Right ventricle myocardium superior (tissue), 1 donor: ENCODE measurements around the gene GMDS. TPM values are rescaled to one million over a fixed set of nuclear protein-coding genes. Genes with fewer than 3 reads are reported as not detected.

Experiments
- ATAC-seq: fragments of 200-7000 bp; cut with Tn5 transposase; one replicate; pipeline ENCODE4 v1.9.1; 2020; ENCODE audit warnings: mild to moderate bottlenecking; ENCODE audit not compliant: poor library complexity
- DNase-seq: peaks from one replicate; pipeline ENCODE4 v3.0.0-alpha.2; 2020
- intact Hi-C: fragments of 100-400 bp; cut with DNase I; formaldehyde crosslinking; loops from one replicate; pipeline ENCODE4 v1.11.2; 2022
- total RNA-seq: library from RNA; stranded (reverse); fragmentation: NEBNext Ultra II Directional; extraction: Animal tissue kit (Norgen Biotek cat#: 25700); gene quantifications from one replicate; pipeline ENCODE4 v1.2.1, GENCODE V29; 2021
- donor health status: DM: no; HTN: yes; CAD: no; lungs with severe emphysema.

GMDS gene
- total RNA-seq, 1 donor from 2014 or later, result 4.9 TPM

DNA sequence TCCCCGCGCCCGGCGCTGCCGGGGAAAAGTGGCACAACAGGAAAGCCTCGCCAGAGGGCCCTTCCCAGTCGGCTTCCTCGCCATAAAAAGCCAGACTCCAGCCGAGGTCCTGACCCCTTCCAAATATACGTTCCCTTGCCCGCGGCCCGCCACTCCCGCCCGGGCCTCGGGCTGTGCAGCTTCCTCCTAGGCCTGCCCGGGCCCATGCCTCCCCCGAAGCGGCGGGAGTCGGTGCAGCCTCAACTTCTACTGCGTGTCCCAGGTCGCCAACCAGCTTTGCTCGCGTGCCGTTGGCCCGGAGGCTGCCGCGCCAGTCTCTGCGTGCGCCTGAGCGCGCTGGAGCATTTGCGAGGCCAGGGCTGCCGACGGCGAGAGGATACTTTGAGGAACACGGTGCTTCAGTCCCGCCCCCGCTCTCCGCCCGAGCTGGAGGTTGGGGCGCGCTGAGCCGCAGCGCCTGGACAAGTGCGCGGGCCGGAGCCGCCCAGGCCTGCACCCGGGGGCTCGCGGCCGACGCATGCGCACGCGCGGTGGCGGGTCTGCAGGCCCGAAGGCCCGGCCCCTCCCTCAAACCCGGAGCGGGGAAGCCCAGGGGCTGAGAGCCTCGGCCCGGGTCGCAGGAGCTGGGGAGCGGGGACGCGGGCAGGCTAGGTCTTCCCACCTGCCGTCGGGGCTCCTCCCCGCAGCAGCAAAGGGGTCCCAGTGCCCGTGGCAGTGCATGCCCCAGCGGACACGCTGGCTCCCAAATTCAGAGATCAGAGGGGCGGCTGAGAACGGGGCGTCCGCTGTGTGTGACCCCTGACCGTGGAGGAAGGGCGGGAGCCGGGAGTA, 625.5 kb downstream of the GMDS start:
- DNase-seq (no peak), ATAC-seq (peak; percentile 13)
- intact Hi-C loops, result no loop called here

- DNase-seq (no peak), ATAC-seq (no peak)
- intact Hi-C loops, result no loop called here
These were observed 626.2 kb downstream of the GMDS start for GRCh38 chr6:1619098-1619672.

- intact Hi-C loops, result no loop called here
- ATAC-seq (no peak), DNase-seq (no peak)
These were observed 626.9 kb downstream of the GMDS start for GRCh38 chr6:1618311-1619097.

- no peak for DNase-seq
- intact Hi-C loops, result no loop called here
- no peak for ATAC-seq
These were observed 627.7 kb downstream of the GMDS start for GRCh38 chr6:1617466-1618310.

DNA sequence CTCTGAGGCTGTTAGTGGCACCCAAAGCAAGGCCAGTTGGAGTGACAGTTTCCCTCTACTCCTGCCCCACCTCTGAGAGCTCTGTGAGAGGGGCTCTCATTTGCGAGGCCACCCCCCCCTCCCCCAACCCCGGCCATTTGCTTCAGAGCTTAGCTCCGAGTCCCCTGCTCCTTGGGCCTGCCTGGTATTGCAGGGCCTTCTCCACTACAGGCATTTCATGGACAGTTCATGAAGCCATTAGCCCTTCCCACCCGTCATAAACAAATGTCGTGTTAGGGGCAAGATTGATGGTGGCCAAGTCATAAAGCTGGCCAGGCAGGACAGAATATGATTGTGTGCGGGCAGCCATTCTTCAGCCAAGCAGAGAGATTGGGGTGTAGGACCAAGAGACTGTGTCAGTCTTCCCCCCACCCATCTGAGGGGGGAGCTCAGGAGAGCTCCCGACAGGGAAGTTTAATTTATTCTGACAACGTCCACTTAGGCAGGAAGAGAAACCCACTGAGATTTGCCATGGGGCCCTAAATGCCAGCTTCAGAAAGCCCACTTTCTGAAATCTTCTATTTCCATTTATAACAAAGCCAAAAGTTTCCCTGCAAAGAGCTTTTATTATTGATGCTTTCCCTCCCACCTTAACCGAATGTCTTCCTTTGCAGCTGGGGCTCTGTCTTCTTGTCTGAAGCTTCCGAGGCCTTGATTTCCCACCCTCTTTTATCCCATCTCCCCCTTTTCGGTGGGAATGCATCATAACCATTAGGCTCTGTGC, 628.5 kb downstream of the GMDS start:
- ATAC-seq (no peak), DNase-seq (no peak)
- intact Hi-C loops, result no loop called here

- DNase-seq, result no peak
- intact Hi-C loops, result no loop called here
- ATAC-seq, result no peak
These were observed 629.5 kb downstream of the GMDS start for GRCh38 chr6:1615853-1616420.

GRCh38 chr6:1615151-1615852, 630.1 kb downstream of the GMDS start:
- no peak for DNase-seq

GRCh38 chr6:1614448-1615150, 630.8 kb downstream of the GMDS start:
- ATAC-seq (no peak), DNase-seq (no peak)
- intact Hi-C loops, result no loop called here

More at GRCh38 chr6:1615151-1615852, 630.1 kb downstream of the GMDS start:
- intact Hi-C loops, result no loop called here
- no peak for ATAC-seq

DNA sequence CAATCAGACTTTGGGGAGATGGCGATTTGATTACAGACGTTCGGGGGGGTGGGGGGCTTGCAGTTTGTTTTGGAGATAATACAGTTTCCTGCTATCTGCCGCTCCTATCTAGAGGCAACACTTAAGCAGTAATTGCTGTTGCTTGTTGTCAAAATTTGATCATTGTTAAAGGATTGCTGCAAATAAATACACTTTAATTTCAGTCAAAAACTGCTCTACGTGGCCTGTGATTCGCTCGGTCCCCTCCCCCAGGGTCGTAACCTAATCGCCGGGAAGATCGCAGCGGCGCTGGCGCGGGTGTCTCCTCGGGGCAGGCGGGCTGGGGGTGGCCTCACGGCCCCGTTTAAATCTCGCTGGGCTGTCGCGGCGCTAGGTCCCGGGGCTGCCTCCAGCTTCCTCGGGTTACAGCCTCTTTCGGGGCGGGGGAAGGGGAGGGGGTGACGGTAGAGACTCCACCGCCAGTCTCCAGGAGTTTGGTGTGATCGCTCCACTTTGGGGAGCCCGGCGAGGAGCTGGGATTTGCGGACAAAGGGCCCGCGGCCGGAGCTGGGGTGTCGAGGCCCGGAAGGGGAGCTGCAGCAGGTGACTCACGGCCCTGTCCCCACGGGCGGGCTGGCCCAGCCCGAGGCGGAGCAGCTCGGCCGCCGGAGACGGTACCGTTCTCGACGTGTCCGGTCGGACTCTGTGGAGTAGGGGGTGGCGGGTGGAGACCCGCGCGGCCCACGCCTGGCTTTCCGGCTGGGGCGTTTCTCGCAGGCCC, 631.5 kb downstream of the GMDS start:
- ATAC-seq (no peak), DNase-seq (no peak)
- intact Hi-C loops, result no loop called here

DNA sequence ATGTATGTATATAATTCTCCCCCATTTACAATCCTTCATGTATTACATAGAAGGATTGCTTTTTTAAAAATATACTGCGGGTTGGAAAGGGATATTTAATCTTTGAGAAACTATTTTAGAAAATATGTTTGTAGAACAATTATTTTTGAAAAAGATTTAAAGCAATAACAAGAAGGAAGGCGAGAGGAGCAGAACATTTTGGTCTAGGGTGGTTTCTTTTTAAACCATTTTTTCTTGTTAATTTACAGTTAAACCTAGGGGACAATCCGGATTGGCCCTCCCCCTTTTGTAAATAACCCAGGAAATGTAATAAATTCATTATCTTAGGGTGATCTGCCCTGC, 632.1 kb downstream of the GMDS start:
- no peak for DNase-seq
- no peak for ATAC-seq
- intact Hi-C loops, result no loop called here

DNA sequence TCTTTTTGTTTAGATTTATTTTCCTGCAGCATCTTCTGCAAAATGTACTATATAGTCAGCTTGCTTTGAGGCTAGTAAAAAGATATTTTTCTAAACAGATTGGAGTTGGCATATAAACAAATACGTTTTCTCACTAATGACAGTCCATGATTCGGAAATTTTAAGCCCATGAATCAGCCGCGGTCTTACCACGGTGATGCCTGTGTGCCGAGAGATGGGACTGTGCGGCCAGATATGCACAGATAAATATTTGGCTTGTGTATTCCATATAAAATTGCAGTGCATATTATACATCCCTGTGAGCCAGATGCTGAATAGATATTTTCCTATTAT, 632.5 kb downstream of the GMDS start:
- ATAC-seq, result no peak
- DNase-seq, result no peak
- intact Hi-C loops, result no loop called here

- ATAC-seq (no peak), DNase-seq (no peak)
- intact Hi-C loops, result no loop called here
These were observed 633.0 kb downstream of the GMDS start for GRCh38 chr6:1612299-1612973.

DNA sequence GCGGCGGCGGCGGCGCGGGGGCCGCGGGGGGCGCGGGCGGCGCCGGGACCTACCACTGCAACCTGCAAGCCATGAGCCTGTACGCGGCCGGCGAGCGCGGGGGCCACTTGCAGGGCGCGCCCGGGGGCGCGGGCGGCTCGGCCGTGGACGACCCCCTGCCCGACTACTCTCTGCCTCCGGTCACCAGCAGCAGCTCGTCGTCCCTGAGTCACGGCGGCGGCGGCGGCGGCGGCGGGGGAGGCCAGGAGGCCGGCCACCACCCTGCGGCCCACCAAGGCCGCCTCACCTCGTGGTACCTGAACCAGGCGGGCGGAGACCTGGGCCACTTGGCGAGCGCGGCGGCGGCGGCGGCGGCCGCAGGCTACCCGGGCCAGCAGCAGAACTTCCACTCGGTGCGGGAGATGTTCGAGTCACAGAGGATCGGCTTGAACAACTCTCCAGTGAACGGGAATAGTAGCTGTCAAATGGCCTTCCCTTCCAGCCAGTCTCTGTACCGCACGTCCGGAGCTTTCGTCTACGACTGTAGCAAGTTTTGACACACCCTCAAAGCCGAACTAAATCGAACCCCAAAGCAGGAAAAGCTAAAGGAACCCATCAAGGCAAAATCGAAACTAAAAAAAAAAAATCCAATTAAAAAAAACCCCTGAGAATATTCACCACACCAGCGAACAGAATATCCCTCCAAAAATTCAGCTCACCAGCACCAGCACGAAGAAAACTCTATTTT, 633.7 kb downstream of the GMDS start:
- intact Hi-C loops, result no loop called here
- DNase-seq (no peak), ATAC-seq (no peak)

- DNase-seq, result no peak
These were observed 634.2 kb downstream of the GMDS start for GRCh38 chr6:1611322-1611571.

DNA sequence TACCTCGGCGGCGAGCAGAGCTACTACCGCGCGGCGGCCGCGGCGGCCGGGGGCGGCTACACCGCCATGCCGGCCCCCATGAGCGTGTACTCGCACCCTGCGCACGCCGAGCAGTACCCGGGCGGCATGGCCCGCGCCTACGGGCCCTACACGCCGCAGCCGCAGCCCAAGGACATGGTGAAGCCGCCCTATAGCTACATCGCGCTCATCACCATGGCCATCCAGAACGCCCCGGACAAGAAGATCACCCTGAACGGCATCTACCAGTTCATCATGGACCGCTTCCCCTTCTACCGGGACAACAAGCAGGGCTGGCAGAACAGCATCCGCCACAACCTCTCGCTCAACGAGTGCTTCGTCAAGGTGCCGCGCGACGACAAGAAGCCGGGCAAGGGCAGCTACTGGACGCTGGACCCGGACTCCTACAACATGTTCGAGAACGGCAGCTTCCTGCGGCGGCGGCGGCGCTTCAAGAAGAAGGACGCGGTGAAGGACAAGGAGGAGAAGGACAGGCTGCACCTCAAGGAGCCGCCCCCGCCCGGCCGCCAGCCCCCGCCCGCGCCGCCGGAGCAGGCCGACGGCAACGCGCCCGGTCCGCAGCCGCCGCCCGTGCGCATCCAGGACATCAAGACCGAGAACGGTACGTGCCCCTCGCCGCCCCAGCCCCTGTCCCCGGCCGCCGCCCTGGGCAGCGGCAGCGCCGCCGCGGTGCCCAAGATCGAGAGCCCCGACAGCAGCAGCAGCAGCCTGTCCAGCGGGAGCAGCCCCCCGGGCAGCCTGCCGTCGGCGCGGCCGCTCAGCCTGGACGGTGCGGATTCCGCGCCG, 634.7 kb downstream of the GMDS start:
- peak; percentile 4 for ATAC-seq
- intact Hi-C loops, result no loop called here
- DNase-seq, result no peak

More at GRCh38 chr6:1611322-1611571, 634.2 kb downstream of the GMDS start:
- ATAC-seq, result no peak
- intact Hi-C loops, result no loop called here
